Measurements from ENCODE around the gene VIM.

The VIM gene

GRCh38 chr10:17233286-17233991 is 5.4 kb downstream of the VIM start:
- no peak for DNase-seq (ENCODE audit: low spot score)
- TF ChIP-seq CTCF (IDR thresholded peaks at IDR 0.05; ENCODE audit: extremely low read depth, insufficient read depth, missing control alignments), result no peak
- in situ Hi-C loops (cut with MboI; ENCODE audit: low pct_unique_long_range_greater_than_20kb, low sequenced_read_pairs, unreplicated experiment), result no loop called here

- DNase-seq (ENCODE audit: low spot score), result no peak
- TF ChIP-seq CTCF (IDR thresholded peaks at IDR 0.05; ENCODE audit: extremely low read depth, insufficient read depth, missing control alignments), result no peak
- in situ Hi-C loops (cut with MboI; ENCODE audit: low pct_unique_long_range_greater_than_20kb, low sequenced_read_pairs, unreplicated experiment), result no loop called here
Measured at GRCh38 chr10:17234431-17234945, 6.4 kb downstream of the VIM start.

GRCh38 chr10:17235136-17235535 is 7.1 kb downstream of the VIM start:
- no peak for TF ChIP-seq CTCF (IDR thresholded peaks at IDR 0.05; ENCODE audit: extremely low read depth, insufficient read depth, missing control alignments)
- no peak for DNase-seq (ENCODE audit: low spot score)
- in situ Hi-C loops (cut with MboI; ENCODE audit: low pct_unique_long_range_greater_than_20kb, low sequenced_read_pairs, unreplicated experiment), result no loop called here

GRCh38 chr10:17236468-17237148 is 8.6 kb downstream of the VIM start:
- no peak for DNase-seq (ENCODE audit: low spot score)
- TF ChIP-seq CTCF (IDR thresholded peaks at IDR 0.05; ENCODE audit: extremely low read depth, insufficient read depth, missing control alignments), result no peak
- in situ Hi-C loops (cut with MboI; ENCODE audit: low pct_unique_long_range_greater_than_20kb, low sequenced_read_pairs, unreplicated experiment), result no loop called here

GRCh38 chr10:17237149-17237527 is 9.1 kb downstream of the VIM start:
- no peak for DNase-seq (ENCODE audit: low spot score)
- in situ Hi-C loops (cut with MboI; ENCODE audit: low pct_unique_long_range_greater_than_20kb, low sequenced_read_pairs, unreplicated experiment), result no loop called here
- TF ChIP-seq CTCF (IDR thresholded peaks at IDR 0.05; ENCODE audit: extremely low read depth, insufficient read depth, missing control alignments), result no peak

- in situ Hi-C loops (cut with MboI; ENCODE audit: low pct_unique_long_range_greater_than_20kb, low sequenced_read_pairs, unreplicated experiment), result no loop called here
- no peak for TF ChIP-seq CTCF (IDR thresholded peaks at IDR 0.05; ENCODE audit: extremely low read depth, insufficient read depth, missing control alignments)
- no peak for DNase-seq (ENCODE audit: low spot score)
Measured at GRCh38 chr10:17237915-17238444, 9.9 kb downstream of the VIM start.

Data from GM13977 (cell line).